GM10266 (cell line): Measurements from ENCODE around the gene DNAH7.

ENCODE experiments used
- DNase-seq: peaks from one replicate; pipeline ENCODE4 v3.0.0; 2012; ENCODE audit errors: extremely low spot score
- TF ChIP-seq, protein P1 (sequence below): IDR thresholded peaks from 2 replicates; pipeline ENCODE4 v1.5.1; 2012; ENCODE audit warnings: mild to moderate bottlenecking, low read depth; ENCODE audit not compliant: control insufficient read depth, insufficient read depth; ENCODE audit errors: missing control alignments

DNAH7 gene

DNA sequence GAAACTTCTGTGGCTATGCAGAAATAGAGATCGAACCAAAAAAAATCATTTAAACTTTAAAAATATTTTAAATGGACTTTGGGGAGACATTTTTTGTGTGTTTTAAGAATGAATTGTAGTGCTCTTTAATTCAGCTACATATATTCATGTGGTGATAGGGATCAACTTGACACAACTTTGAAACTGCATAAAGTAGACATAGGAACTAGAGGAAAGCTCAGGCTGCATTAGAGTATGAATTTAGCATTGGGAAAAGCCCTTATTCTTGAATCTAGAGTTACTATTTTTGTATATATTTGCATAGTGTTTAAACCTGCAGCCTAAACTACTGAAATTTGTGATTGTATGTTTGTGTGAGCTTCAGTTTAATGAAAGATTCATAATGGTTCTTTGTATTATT is 333.3 kb downstream of the DNAH7 start:
- TF ChIP-seq, protein P1, sequence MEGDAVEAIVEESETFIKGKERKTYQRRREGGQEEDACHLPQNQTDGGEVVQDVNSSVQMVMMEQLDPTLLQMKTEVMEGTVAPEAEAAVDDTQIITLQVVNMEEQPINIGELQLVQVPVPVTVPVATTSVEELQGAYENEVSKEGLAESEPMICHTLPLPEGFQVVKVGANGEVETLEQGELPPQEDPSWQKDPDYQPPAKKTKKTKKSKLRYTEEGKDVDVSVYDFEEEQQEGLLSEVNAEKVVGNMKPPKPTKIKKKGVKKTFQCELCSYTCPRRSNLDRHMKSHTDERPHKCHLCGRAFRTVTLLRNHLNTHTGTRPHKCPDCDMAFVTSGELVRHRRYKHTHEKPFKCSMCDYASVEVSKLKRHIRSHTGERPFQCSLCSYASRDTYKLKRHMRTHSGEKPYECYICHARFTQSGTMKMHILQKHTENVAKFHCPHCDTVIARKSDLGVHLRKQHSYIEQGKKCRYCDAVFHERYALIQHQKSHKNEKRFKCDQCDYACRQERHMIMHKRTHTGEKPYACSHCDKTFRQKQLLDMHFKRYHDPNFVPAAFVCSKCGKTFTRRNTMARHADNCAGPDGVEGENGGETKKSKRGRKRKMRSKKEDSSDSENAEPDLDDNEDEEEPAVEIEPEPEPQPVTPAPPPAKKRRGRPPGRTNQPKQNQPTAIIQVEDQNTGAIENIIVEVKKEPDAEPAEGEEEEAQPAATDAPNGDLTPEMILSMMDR: no peak
- DNase-seq: no peak

DNA sequence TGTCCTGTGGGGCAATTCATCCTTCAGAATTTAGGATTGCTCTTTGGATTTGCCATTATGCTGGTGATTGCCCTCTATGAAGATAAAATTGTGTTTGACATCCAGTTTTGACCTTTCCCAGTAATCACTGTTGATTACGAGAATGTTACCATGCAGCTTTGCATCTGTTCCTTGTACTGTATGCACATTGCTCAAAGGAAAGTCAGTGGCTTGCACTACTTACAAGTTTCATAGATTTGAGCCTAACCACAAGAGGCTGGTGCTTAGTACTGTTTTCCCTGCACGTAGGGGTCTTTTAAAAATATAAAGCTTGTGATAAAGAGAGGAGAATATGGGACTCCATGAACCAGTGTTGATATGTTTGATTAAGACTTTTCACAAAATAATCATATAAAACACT is 333.7 kb downstream of the DNAH7 start:
- DNase-seq: no peak

DNA sequence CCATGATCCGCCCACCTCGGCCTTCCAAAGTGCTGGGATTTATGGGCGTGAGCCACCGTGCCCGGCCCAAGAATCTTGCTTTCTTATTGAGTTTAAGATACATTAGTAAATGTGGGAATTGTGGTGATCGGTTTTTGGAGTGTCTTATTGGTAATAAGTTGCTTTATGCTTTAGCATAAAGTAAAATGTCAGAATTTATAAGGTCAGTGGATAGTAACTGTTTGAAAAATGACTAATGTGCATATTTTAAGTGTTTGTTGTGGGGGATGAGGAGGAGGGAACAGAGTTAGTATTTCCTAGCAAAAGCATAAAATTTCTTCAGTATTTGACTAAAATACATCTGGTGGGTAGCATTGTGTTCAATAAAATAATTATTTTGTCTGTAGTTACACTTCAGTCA is 334.2 kb downstream of the DNAH7 start:
- DNase-seq: no peak
- TF ChIP-seq, protein P1: no peak

More for the DNA sequence above, 333.7 kb downstream of the DNAH7 start:
- TF ChIP-seq, protein P1: no peak

DNA sequence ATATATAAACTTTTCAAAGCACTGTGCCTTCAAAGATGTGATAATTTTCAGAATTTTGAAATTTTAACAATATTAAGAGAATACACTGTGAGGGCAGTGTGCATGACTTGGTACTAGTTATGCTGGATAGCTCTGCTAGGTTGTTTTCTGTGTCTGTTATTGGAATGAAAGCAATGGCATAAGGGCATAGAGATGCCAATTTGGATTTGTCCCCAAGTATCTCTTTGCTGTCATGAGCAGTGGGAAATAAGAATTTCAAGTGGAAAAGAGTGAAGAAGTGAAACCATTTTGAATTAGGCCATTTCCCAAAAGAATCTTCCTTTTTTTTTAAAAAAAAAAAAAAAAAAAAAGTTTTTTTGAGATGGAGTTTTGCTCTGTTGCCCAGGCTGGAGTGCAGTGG is 334.8 kb downstream of the DNAH7 start:
- TF ChIP-seq, protein P1: no peak

DNA sequence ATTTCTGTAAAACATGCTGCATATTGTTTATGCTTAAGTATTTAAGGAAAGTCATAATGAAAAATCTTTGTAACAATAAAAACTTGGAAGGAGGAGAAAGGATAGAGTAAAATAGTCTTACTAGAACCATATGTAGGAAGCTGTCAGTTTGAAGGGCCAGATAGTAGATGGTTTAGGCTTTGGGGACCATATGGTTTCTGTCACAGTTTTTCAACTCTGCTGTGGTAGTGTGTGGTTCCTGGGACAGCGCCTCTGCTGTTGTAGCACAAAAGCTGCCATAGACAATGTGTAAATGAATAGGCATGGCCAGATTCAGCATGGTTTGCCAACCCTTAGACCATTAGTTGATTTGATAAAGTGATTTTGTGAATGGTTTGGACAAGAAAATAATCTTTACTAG is 336.1 kb downstream of the DNAH7 start:
- DNase-seq: no peak
- TF ChIP-seq, protein P1: no peak

More for the DNA sequence above, 334.8 kb downstream of the DNAH7 start:
- no peak for DNase-seq

DNA sequence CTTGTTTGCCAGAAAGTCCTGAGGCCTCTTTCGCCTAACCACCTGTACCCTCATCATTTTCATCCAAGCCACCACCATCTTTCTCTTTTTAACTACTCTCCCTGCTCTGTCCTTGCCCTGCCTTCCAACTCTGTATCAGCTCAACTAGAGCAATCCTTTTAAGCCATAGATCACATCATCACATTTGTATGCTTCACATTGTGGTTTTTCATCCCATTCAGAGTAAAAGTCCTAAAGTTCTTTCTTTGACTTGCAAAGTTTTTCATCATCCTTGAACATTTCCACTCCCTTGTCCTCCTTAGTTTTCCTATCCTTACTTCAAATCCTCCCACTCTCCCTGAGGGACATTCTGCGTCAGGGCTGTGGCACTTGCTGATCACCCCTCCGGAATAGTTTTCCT is 337.7 kb downstream of the DNAH7 start:
- TF ChIP-seq, protein P1: no peak
- no peak for DNase-seq

DNA sequence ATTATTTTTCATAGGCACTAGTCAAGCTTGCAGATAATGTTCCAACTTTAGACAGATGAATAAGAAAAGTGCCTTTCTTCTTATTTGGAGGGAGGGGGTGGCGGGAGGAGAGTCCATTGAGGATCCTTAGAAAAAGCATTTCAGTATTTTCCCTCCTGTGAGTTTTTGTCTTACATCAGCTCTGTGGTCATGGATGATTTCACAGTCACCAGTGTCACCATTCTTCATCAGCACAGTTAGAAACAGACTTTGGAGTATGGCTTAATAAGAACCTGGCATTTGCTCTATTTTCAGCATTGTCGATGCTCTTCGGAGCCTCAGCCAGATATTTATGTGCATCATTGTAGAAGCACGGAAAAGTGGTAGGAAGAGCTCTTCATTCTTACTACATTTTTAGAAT is 341.5 kb downstream of the DNAH7 start:
- DNase-seq: no peak
- TF ChIP-seq, protein P1: no peak
